Body of pancreas (tissue), 4 donors: ENCODE measurements around the gene DDAH2. TPM values are rescaled to one million over a fixed set of nuclear protein-coding genes. Genes with fewer than 3 reads are reported as not detected.

Experiments used
- ATAC-seq: fragments of 150-250 bp; one replicate; pipeline ENCODE4 v1.9.1; 2016
- DNase-seq, 4 donors: peaks; one replicate each; pipeline ENCODE4 v3.0.0-alpha.2; 2019
- H3K27ac ChIP-seq, 4 donors: fragments of 200-600 bp; sonication (generic); 1 replicate in 3 of 4; 2 replicates in 1 of 4; pipeline versions ENCODE4 v1.5.1 to v1.6.1; 2016 to 2019; ENCODE audit warnings: mild to moderate bottlenecking in 1 of 4, mixed read lengths in 1 of 4, moderate library complexity in 1 of 4
- H3K27me3 ChIP-seq, 2 donors: fragments of 200-600 bp; sonication (generic); one replicate each; pipeline ENCODE4 v1.6.0; 2016; ENCODE audit warnings: mild to moderate bottlenecking in 1 of 2
- H3K36me3 ChIP-seq, 2 donors: fragments of 200-600 bp; sonication (generic); replicated peaks in 1 of 2; 2 replicates each; pipeline ENCODE4 v1.5.1; 2016; ENCODE audit warnings: low read depth in 2 of 2; ENCODE audit not compliant: insufficient read depth in 1 of 2
- H3K4me1 ChIP-seq: fragments of 200-600 bp; sonication (generic); one replicate; pipeline ENCODE4 v1.6.0; 2016
- H3K4me3 ChIP-seq, 2 donors: fragments of 200-600 bp; sonication (generic); 1 replicate in 1 of 2; 2 replicates in 1 of 2; pipeline ENCODE4 v1.5.1; 2016 to 2019
- H3K9me3 ChIP-seq, 3 donors: fragments of 200-600 bp; sonication (generic); 1 replicate in 2 of 3; 2 replicates in 1 of 3; pipeline ENCODE4 v1.5.1; 2016
- POLR2A ChIP-seq, 3 donors: fragments of 450-650 bp; IDR thresholded peaks; one replicate each; pipeline ENCODE4 v1.6.1; 2016; ENCODE audit warnings: antibody characterized with exemption in 3 of 3, mild to moderate bottlenecking in 2 of 3
- WGBS, 2 donors: methylation state at CpG; one replicate each; pipeline ENCODE4 v1.1.5; 2017; 5-methylcytosine and 5-hydroxymethylcytosine counted together
- intact Hi-C: fragments of 100-400 bp; cut with DNase I; formaldehyde crosslinking; loops from one replicate; pipeline ENCODE4 v1.15.1; 2023
- total RNA-seq, 2 donors: library from RNA; depleted of rRNA; stranded (reverse); fragments of >200 nt; gene quantifications; one replicate each; pipeline ENCODE4 v1.1.0, GENCODE V29; 2016
- TF ChIP-seq, protein P1 (sequence below), 7 experiments: fragments of 450-650 bp in 4 of 7; fragments of 200-600 bp in 3 of 7; sonication (generic) in 3 of 7; IDR thresholded peaks; one replicate each; pipeline ENCODE4 v1.5.1; 2016 to 2019; ENCODE audit warnings: antibody characterized with exemption in 7 of 7

DDAH2 gene
- total RNA-seq, 2 donors from 2014 or later, result 23.6 to 40.5 TPM

DNA sequence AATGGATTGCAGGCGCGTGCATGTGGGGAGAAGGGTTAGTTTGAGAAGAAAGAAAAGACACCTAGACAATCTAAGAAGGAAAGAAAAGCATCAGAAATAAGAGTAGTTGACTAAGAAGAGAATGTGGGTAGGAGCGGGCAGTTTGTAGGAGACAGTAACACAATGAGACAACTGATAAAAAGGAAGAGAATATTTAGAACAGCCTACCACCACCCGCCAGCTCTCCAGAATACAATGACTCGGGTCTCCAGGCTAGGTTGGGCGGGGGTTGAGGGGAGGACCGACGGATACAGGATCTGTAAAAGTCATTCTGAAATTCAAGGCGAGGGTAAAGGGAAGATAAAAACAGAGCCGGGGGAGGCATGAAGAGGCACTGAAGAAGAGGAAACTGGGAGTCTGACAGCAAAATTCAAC lies 26.7 kb downstream of the DDAH2 start:
- ATAC-seq, result no peak
- intact Hi-C loops, result no loop called here

DNA sequence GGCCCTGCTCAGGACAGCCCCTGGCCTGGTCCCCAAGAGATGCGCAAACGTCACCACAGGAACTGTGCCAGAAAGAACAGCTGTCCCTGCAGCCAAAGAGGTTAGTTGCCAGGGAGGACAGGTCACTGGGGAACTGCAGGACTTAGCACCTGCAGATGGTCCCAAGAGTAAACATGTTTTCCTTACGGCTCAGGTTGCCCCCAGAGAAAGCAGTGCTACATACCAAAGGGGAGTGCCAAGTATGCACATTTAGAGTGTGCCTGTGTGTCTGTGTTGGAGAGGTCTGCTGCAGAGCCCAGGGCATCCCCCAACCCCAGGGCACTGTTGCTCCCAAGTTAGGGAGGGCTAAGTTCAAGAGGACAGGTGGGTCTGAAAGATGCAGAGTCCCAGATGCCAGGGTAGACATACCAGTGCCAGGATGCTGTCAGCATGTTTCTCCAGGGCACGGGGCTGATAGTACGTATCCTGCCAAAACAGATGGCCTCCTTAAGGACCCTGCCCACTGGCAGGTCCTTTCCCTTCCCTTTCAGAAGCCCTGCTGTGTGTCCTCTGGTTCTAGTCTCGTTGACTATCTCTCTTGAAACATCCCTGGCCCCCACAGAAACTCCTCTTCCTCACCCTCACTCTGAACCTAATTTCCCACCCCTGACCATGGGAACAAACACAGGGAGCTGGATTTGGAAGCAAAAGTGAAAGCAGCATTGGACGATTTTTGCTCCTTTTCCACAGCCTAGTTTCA lies 27.3 kb downstream of the DDAH2 start:
- intact Hi-C loops, result no loop called here
- H3K36me3 ChIP-seq, result peaks cover 0 to under 1% of the 10 kb centered on the region in 2 donors
- DNase-seq (peak in 3 of 4 donors; percentile 39 to 46 (median 44)), ATAC-seq (no peak)
- H3K27me3 ChIP-seq, result no peaks in the 10 kb centered on the region
- no peak for TF ChIP-seq POLR2A (IDR thresholded peaks at IDR 0.05)
- TF ChIP-seq, protein P1, sequence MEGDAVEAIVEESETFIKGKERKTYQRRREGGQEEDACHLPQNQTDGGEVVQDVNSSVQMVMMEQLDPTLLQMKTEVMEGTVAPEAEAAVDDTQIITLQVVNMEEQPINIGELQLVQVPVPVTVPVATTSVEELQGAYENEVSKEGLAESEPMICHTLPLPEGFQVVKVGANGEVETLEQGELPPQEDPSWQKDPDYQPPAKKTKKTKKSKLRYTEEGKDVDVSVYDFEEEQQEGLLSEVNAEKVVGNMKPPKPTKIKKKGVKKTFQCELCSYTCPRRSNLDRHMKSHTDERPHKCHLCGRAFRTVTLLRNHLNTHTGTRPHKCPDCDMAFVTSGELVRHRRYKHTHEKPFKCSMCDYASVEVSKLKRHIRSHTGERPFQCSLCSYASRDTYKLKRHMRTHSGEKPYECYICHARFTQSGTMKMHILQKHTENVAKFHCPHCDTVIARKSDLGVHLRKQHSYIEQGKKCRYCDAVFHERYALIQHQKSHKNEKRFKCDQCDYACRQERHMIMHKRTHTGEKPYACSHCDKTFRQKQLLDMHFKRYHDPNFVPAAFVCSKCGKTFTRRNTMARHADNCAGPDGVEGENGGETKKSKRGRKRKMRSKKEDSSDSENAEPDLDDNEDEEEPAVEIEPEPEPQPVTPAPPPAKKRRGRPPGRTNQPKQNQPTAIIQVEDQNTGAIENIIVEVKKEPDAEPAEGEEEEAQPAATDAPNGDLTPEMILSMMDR (IDR thresholded peaks at IDR 0.05), result no peak
- H3K27ac ChIP-seq, result peak overlapping the region in 3 of 4 donors; percentile 90 to 97 (median 95)
- H3K4me3 ChIP-seq, result peak overlapping the region in 1 of 2 donors; percentile 40
- 14 to 24% methylated on average over 4 to 7 of the region's 7 CpGs for WGBS, 2 donors
- no peaks in the 10 kb centered on the region for H3K9me3 ChIP-seq
- peaks cover 23% of the 10 kb centered on the region for H3K4me1 ChIP-seq

More for the DNA sequence above, 26.7 kb downstream of the DDAH2 start:
- 0% methylated on average over 10 of the region's 10 CpGs for WGBS, 2 donors
- H3K36me3 ChIP-seq, result no peaks in the 10 kb centered on the region
- no peaks in the 10 kb centered on the region for H3K9me3 ChIP-seq
- DNase-seq, result no peak
- TF ChIP-seq POLR2A (IDR thresholded peaks at IDR 0.05), result no peak
- TF ChIP-seq, protein P1 (IDR thresholded peaks at IDR 0.05), result no peak
- peak overlapping the region in 3 of 4 donors; percentile 90 to 97 (median 95) for H3K27ac ChIP-seq
- H3K4me1 ChIP-seq, result peaks cover 23% of the 10 kb centered on the region
- H3K4me3 ChIP-seq, result peak overlapping the region; percentile 40 to 52
- no peaks in the 10 kb centered on the region for H3K27me3 ChIP-seq

- 47% methylated on average over 5 of the region's 5 CpGs for WGBS, 2 donors
- no peak for DNase-seq
- H3K36me3 ChIP-seq, result peaks cover 0 to 2% of the 10 kb centered on the region in 2 donors
- no peak for ATAC-seq
- TF ChIP-seq, protein P1 (IDR thresholded peaks at IDR 0.05), result no peak
- no peak overlapping the region for H3K4me3 ChIP-seq
- no peaks in the 10 kb centered on the region for H3K27me3 ChIP-seq
- H3K9me3 ChIP-seq, result no peaks in the 10 kb centered on the region
- no peak overlapping the region for H3K27ac ChIP-seq
- H3K4me1 ChIP-seq, result peaks cover 23% of the 10 kb centered on the region
- intact Hi-C loops, result no loop called here
These were observed 28.2 kb downstream of the DDAH2 start for GRCh38 chr6:31700740-31701401.

DNA sequence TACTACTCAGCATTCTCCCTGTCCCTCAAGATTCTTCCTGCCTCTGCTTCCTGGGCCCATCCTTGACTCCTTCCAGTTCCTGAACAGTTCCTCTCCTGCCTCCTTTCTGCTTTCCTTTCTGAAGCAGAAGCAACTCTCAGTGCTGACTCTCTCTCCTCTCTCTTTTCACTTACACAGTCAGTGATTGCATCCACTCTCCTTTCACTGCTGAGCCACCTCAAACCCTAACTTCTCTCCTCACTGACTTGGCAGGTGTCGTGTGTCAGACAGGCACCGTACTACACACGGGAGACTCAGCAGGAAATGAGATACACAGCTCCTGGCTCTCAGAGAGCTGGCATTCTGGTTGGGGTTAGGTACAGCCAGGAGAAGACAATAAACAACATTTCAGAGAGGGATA lies 31.5 kb downstream of the DDAH2 start:
- DNase-seq (no peak), ATAC-seq (no peak)
- intact Hi-C loops, result no loop called here
- TF ChIP-seq, protein P1 (IDR thresholded peaks at IDR 0.05), result no peak
- no peak for TF ChIP-seq POLR2A (IDR thresholded peaks at IDR 0.05)
- Histone ChIP-seq H3K36me3 (peaks cover 0 to 2% of the 10 kb centered on the region in 2 donors), H3K27me3 (no peaks in the 10 kb centered on the region), H3K4me1 (peaks cover 17% of the 10 kb centered on the region), H3K27ac (no peak overlapping the region), H3K4me3 (no peak overlapping the region), H3K9me3 (no peaks in the 10 kb centered on the region)
- WGBS, 2 donors, result 50 to 61% methylated on average over 3 of the region's 3 CpGs
